Neuron (in vitro differentiated cells): ENCODE data around the gene NAALADL2.

Source experiments
- H2AFZ ChIP-seq: one replicate; pipeline ENCODE4 v1.6.1; 2013; ENCODE audit warnings: low read depth, mild to moderate bottlenecking, inconsistent platforms, low read length, moderate library complexity
- H3K27me3 ChIP-seq: one replicate; pipeline ENCODE4 v1.6.1; 2013; ENCODE audit warnings: low read length; ENCODE audit not compliant: insufficient read depth
- H3K36me3 ChIP-seq: one replicate; pipeline ENCODE4 v1.6.1; 2013; ENCODE audit warnings: low read length; ENCODE audit not compliant: insufficient read depth
- H3K4me1 ChIP-seq: one replicate; pipeline ENCODE4 v1.6.1; 2013; ENCODE audit warnings: low read length; ENCODE audit not compliant: insufficient read depth
- H3K4me3 ChIP-seq: 2 replicates; pipeline ENCODE4 v1.5.1; 2013; ENCODE audit warnings: mild to moderate bottlenecking, low read length, moderate library complexity
- H3K9me3 ChIP-seq: one replicate; pipeline ENCODE4 v1.6.1; 2013; ENCODE audit warnings: low read length

Gene NAALADL2

GRCh38 chr3:175316799-175317198, 457.7 kb downstream of the NAALADL2 start:
- Histone ChIP-seq H2AFZ (no peak overlapping the region), H3K9me3 (no peaks in the 10 kb centered on the region), H3K4me1 (no peaks in the 10 kb centered on the region), H3K36me3 (no peaks in the 10 kb centered on the region), H3K27me3 (no peaks in the 10 kb centered on the region), H3K4me3 (no peak overlapping the region)

- H3K4me1 ChIP-seq: no peaks in the 10 kb centered on the region
- no peaks in the 10 kb centered on the region for H3K36me3 ChIP-seq
- no peak overlapping the region for H3K4me3 ChIP-seq
- no peak overlapping the region for H2AFZ ChIP-seq
- H3K9me3 ChIP-seq: no peaks in the 10 kb centered on the region
- H3K27me3 ChIP-seq: no peaks in the 10 kb centered on the region
These were observed 466.3 kb downstream of the NAALADL2 start for GRCh38 chr3:175325440-175325839.

- Histone ChIP-seq H3K36me3 (no peaks in the 10 kb centered on the region), H3K4me3 (no peak overlapping the region), H3K4me1 (no peaks in the 10 kb centered on the region), H3K27me3 (no peaks in the 10 kb centered on the region), H2AFZ (no peak overlapping the region), H3K9me3 (no peaks in the 10 kb centered on the region)
These were observed 466.9 kb downstream of the NAALADL2 start for GRCh38 chr3:175326041-175326440.

GRCh38 chr3:175329373-175329772, 470.2 kb downstream of the NAALADL2 start:
- no peak overlapping the region for H2AFZ ChIP-seq
- H3K4me3 ChIP-seq: no peak overlapping the region
- H3K9me3 ChIP-seq: no peaks in the 10 kb centered on the region

GRCh38 chr3:175335229-175335628, 476.1 kb downstream of the NAALADL2 start:
- Histone ChIP-seq H3K36me3 (no peaks in the 10 kb centered on the region), H3K4me3 (no peak overlapping the region), H3K27me3 (no peaks in the 10 kb centered on the region), H2AFZ (no peak overlapping the region), H3K9me3 (no peaks in the 10 kb centered on the region), H3K4me1 (no peaks in the 10 kb centered on the region)

More at GRCh38 chr3:175329373-175329772, 470.2 kb downstream of the NAALADL2 start:
- no peaks in the 10 kb centered on the region for H3K27me3 ChIP-seq
- no peaks in the 10 kb centered on the region for H3K4me1 ChIP-seq
- no peaks in the 10 kb centered on the region for H3K36me3 ChIP-seq

- Histone ChIP-seq H2AFZ (no peak overlapping the region), H3K36me3 (no peaks in the 10 kb centered on the region), H3K4me1 (no peaks in the 10 kb centered on the region), H3K9me3 (no peaks in the 10 kb centered on the region), H3K27me3 (no peaks in the 10 kb centered on the region), H3K4me3 (no peak overlapping the region)
These were observed 477.4 kb downstream of the NAALADL2 start for GRCh38 chr3:175336406-175337133.

- no peak overlapping the region for H2AFZ ChIP-seq
These were observed 478.5 kb downstream of the NAALADL2 start for GRCh38 chr3:175337631-175338030.

GRCh38 chr3:175338775-175339535, 479.8 kb downstream of the NAALADL2 start:
- H3K9me3 ChIP-seq: no peaks in the 10 kb centered on the region
- H3K4me3 ChIP-seq: no peak overlapping the region
- no peaks in the 10 kb centered on the region for H3K27me3 ChIP-seq
- H3K4me1 ChIP-seq: no peaks in the 10 kb centered on the region
- H2AFZ ChIP-seq: peak overlapping the region; percentile 26
- no peaks in the 10 kb centered on the region for H3K36me3 ChIP-seq

More at GRCh38 chr3:175337631-175338030, 478.5 kb downstream of the NAALADL2 start:
- no peaks in the 10 kb centered on the region for H3K27me3 ChIP-seq
- H3K4me3 ChIP-seq: no peak overlapping the region
- no peaks in the 10 kb centered on the region for H3K9me3 ChIP-seq
- H3K36me3 ChIP-seq: no peaks in the 10 kb centered on the region
- H3K4me1 ChIP-seq: no peaks in the 10 kb centered on the region

GRCh38 chr3:175340338-175341015, 481.3 kb downstream of the NAALADL2 start:
- Histone ChIP-seq H3K4me3 (no peak overlapping the region), H3K36me3 (no peaks in the 10 kb centered on the region), H2AFZ (no peak overlapping the region), H3K4me1 (no peaks in the 10 kb centered on the region), H3K9me3 (no peaks in the 10 kb centered on the region), H3K27me3 (no peaks in the 10 kb centered on the region)

- no peak overlapping the region for H3K4me3 ChIP-seq
- no peaks in the 10 kb centered on the region for H3K36me3 ChIP-seq
- H3K27me3 ChIP-seq: no peaks in the 10 kb centered on the region
- H2AFZ ChIP-seq: no peak overlapping the region
- H3K9me3 ChIP-seq: no peaks in the 10 kb centered on the region
- H3K4me1 ChIP-seq: no peaks in the 10 kb centered on the region
These were observed 483.1 kb downstream of the NAALADL2 start for GRCh38 chr3:175342196-175342595.

GRCh38 chr3:175343946-175344345, 484.8 kb downstream of the NAALADL2 start:
- no peaks in the 10 kb centered on the region for H3K27me3 ChIP-seq
- no peaks in the 10 kb centered on the region for H3K36me3 ChIP-seq
- H3K9me3 ChIP-seq: no peaks in the 10 kb centered on the region
- no peak overlapping the region for H3K4me3 ChIP-seq
- H2AFZ ChIP-seq: no peak overlapping the region
- H3K4me1 ChIP-seq: no peaks in the 10 kb centered on the region

- no peaks in the 10 kb centered on the region for H3K36me3 ChIP-seq
- H3K4me1 ChIP-seq: no peaks in the 10 kb centered on the region
- H3K27me3 ChIP-seq: no peaks in the 10 kb centered on the region
- no peak overlapping the region for H2AFZ ChIP-seq
- H3K9me3 ChIP-seq: no peaks in the 10 kb centered on the region
- H3K4me3 ChIP-seq: no peak overlapping the region
These were observed 487.6 kb downstream of the NAALADL2 start for GRCh38 chr3:175346573-175347356.
